ENCODE results near the gene DLX3.

Gene DLX3

GRCh38 chr17:50023520-50023919 is 28.5 kb upstream of the DLX3 start:
- DNase-seq (ENCODE audit: low spot score) = no peak

GRCh38 chr17:50022463-50023130 is 27.6 kb upstream of the DLX3 start:
- no peak for DNase-seq (ENCODE audit: low spot score)

- DNase-seq (ENCODE audit: low spot score) = no peak
Measured at GRCh38 chr17:50021681-50022370, 26.8 kb upstream of the DLX3 start.

GRCh38 chr17:50020841-50021599 is 26.0 kb upstream of the DLX3 start:
- no peak for DNase-seq (ENCODE audit: low spot score)

GRCh38 chr17:50018909-50019308 is 23.9 kb upstream of the DLX3 start:
- no peak for DNase-seq (ENCODE audit: low spot score)

- no peak for DNase-seq (ENCODE audit: low spot score)
Measured at GRCh38 chr17:50015146-50015545, 20.1 kb upstream of the DLX3 start.

GRCh38 chr17:50014471-50015088 is 19.6 kb upstream of the DLX3 start:
- no peak for DNase-seq (ENCODE audit: low spot score)

GRCh38 chr17:50013079-50013478 is 18.1 kb upstream of the DLX3 start:
- no peak for DNase-seq (ENCODE audit: low spot score)

- DNase-seq (ENCODE audit: low spot score) = no peak
Measured at GRCh38 chr17:50009282-50009681, 14.3 kb upstream of the DLX3 start.

GRCh38 chr17:50003911-50004310 is 8.9 kb upstream of the DLX3 start:
- DNase-seq (ENCODE audit: low spot score) = no peak

- no peak for DNase-seq (ENCODE audit: low spot score)
Measured at GRCh38 chr17:49998836-49999511, 4.0 kb upstream of the DLX3 start.

GRCh38 chr17:49997773-49998703 is 3.0 kb upstream of the DLX3 start:
- peak; percentile 62 for DNase-seq (ENCODE audit: low spot score)

- DNase-seq (ENCODE audit: low spot score) = no peak
Measured at GRCh38 chr17:49997301-49997650, 2.3 kb upstream of the DLX3 start.

- no peak for DNase-seq (ENCODE audit: low spot score)
Measured at GRCh38 chr17:49996495-49997300, 1.7 kb upstream of the DLX3 start.

GRCh38 chr17:49996121-49996494 is 1.1 kb upstream of the DLX3 start:
- no peak for DNase-seq (ENCODE audit: low spot score)

- no peak for DNase-seq (ENCODE audit: low spot score)
Measured at GRCh38 chr17:49994085-49995054, 654 bp downstream of the DLX3 start.

- DNase-seq (ENCODE audit: low spot score) = no peak
Measured at GRCh38 chr17:49993423-49994060, 1.5 kb downstream of the DLX3 start.

- no peak for DNase-seq (ENCODE audit: low spot score)
Measured at GRCh38 chr17:49992933-49993422, 2.0 kb downstream of the DLX3 start.

Measured in putamen (tissue), 1 donor.